Epithelial cell of proximal tubule (primary cell): ENCODE measurements around the gene SPDYE4. TPM values are rescaled to one million over a fixed set of nuclear protein-coding genes. Genes with fewer than 3 reads are reported as not detected.

ENCODE experiments used
- DNase-seq: peaks from one replicate; pipeline ENCODE4 v3.0.0-alpha.2; 2011; ENCODE audit warnings: low read depth
- H3K4me3 ChIP-seq: 2 replicates; pipeline ENCODE4 v1.5.1; 2011; ENCODE audit warnings: low read depth, mild to moderate bottlenecking, low read length
- CTCF ChIP-seq: conservative IDR thresholded peaks from 2 replicates; pipeline ENCODE4 v1.5.1; 2012; ENCODE audit warnings: low read depth, mild to moderate bottlenecking, low read length
- total RNA-seq: library from RNA; depleted of rRNA; stranded (reverse); fragments of >200 nt; gene quantifications from 2 replicates; pipeline ENCODE4 v1.2.3, GENCODE V29; 2015

SPDYE4 gene
- total RNA-seq, 1 donor from 2014 or later: not detected

DNA sequence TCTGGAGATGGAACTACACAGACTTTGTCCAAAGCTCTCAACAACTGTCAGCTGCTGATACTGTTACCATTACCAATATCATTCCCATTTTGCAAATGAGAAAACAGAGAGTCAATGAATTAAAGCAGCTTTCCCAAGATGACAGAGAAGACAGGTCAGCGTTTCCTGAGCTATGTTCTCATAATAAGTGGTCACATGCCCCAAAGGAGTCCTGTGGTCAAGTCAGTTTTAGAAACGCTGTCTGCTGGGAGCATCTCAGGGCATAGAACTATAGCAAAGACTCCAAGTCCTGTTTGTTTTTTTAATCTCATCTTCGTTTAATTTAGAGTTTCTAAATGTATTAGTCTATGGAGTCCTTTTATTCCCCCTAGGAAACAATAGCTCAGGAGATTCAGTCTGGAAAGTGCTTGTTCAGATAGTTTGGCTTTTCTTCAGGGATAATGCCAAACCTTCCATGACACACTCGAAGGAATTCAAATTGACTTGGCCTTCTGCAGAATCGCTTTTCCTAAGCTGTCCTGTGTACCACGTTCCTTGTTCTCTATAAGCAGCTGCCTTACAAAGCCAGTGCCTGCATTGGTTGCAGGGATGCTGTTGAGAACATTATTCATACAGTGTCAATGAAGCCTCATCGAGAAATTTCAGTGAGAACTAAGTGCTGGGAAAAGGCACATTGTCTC lies 25.8 kb downstream of the SPDYE4 start:
- DNase-seq: no peak
- no peak for TF ChIP-seq CTCF

DNA sequence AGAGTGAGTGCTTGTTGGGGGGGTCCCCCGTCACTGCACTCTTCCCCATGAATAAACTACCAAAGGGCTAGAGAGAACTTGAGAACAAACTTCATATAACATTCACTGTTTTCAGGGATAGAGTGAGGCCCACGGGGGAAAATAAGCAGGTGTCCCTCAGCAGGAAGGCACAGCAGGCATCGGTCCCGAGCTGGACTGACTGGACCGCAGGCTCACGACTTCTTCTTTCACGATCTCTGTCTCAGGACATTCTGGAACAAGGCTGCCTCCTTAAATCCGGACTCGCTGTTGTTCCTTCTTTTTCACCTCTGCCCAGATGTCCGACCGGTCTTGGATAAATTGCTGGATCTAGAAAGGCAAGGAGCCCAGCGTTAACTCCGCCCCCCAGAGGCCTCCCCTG lies 28.5 kb downstream of the SPDYE4 start:
- DNase-seq: no peak
- no peak overlapping the region for H3K4me3 ChIP-seq
- TF ChIP-seq CTCF: no peak

More for the DNA sequence above, 25.8 kb downstream of the SPDYE4 start:
- H3K4me3 ChIP-seq: no peak overlapping the region

- no peak overlapping the region for H3K4me3 ChIP-seq
- DNase-seq: no peak
- TF ChIP-seq CTCF: no peak
Observed at GRCh38 chr17:8729421-8729820, 28.9 kb downstream of the SPDYE4 start.

DNA sequence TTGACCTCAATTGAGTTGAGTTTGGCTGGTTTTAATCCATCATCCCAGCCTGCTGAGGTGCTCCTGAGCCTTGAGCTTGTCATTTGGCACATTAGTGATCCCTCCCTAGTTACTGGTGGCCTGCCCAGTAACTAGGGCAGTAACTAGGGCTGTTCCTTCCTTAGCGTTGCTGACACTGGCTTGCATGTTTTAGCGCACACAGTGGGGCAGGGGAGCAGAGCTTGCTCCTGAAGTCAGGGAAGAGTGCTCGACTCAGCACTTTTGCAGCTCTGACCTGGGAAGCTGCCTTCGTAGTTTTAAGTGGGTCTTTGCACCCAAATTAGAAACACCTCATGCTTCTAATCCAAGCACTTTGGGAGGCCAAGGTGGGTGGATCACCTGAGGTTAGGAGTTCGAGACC lies 29.4 kb downstream of the SPDYE4 start:
- no peak for TF ChIP-seq CTCF
- DNase-seq: no peak
- no peak overlapping the region for H3K4me3 ChIP-seq

DNA sequence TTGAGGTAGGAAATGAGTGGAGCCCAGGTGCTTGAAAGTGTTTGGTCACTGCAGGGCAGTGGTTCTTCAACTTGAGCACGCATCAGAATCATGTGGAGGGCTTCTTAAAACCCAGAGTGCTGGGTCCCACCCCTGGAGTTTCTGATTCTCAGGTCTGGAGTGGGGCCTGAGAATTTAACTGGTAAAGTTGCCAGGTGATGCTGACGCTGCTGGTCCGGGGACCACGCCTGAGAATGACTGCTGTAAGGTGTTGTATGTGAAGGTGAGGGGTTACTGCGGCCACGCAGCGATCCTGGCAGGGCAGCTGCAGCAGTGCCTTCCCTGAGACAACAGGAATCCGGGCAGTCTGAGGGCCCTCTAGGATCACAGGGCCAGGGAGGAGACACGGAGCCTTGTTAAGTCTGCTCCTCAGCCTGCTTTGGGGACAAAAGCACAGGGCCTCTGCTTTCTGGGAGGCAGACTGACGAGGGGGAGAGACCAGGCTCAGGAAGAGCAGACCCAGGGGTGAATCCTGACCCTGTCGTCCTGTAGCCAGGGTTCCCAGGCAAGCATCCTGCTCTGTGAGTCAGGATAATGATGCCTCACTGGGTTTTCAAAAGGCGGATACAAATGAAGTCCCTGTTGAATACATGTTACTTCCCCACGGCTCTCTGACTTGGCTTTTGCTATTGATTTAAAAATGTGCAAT lies 30.0 kb downstream of the SPDYE4 start:
- no peak for DNase-seq
- no peak overlapping the region for H3K4me3 ChIP-seq
- no peak for TF ChIP-seq CTCF

- no peak for TF ChIP-seq CTCF
- H3K4me3 ChIP-seq: no peak overlapping the region
- DNase-seq: no peak
Observed at GRCh38 chr17:8726941-8727555, 31.3 kb downstream of the SPDYE4 start.
